HG03175 (cell line): ENCODE measurements around the gene HAPLN1.

Source experiments
- ATAC-seq: cut with Tn5 transposase; IDR thresholded peaks from one replicate; pipeline ENCODE4 v1.9.1; 2021; ENCODE audit warnings: mild to moderate bottlenecking, moderate library complexity; ENCODE audit not compliant: unreplicated experiment

HAPLN1 gene

DNA sequence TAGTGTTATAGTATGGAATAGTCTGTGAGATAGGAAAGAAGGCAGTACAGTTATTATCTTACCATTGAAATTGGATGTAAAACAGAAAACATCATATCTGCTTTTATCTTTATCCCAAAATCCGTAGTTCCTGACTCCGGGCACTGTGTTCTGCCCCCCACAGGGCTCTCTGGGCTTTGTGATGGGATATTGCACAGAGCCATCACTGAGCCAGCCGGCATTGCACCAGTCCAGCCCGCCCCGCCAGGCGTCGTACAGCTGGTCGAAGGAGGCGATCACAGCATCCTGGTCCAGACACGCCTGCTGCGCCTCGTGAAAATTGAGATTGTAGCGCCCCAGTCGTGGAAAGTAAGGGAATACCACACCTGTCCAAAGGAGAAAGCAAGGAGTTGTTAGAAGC, 76.4 kb downstream of the HAPLN1 start:
- ATAC-seq: no peak

DNA sequence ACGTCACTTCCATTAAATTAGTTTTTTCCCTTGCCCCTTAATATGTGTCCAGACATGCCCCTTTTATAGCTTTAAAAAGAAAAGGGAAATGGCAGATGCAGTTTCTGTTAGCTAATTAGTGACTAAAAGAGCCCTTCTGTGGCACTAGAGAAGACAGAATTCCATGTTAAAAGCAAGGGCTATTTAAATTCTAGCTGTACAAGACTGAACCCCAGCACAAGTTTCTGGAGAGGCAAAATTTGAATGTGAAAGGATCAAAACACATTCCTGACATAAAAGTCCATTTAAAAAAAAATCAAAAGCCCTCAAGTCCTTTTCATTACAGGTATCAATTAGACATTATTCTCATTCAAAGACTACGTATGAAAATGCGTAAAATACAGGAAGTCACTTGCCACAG, 78.7 kb downstream of the HAPLN1 start:
- no peak for ATAC-seq

DNA sequence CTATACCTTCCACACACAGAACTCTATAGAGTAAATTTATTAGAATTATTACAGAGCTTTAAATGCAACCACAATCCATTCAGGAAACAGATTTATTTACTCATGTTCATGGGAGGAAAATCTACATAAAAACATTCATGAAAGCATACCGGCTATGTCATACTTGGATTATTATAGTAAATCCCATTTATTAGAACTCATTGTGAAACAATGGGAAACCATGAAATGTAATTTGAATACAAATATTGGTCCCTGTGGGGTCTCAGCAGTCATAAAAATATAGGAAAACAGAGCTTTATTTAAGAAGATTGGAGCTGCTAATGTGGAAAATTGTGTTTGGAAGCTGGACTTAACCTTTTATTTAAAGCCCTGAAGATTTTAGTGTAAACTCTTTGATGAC, 80.7 kb downstream of the HAPLN1 start:
- no peak for ATAC-seq

DNA sequence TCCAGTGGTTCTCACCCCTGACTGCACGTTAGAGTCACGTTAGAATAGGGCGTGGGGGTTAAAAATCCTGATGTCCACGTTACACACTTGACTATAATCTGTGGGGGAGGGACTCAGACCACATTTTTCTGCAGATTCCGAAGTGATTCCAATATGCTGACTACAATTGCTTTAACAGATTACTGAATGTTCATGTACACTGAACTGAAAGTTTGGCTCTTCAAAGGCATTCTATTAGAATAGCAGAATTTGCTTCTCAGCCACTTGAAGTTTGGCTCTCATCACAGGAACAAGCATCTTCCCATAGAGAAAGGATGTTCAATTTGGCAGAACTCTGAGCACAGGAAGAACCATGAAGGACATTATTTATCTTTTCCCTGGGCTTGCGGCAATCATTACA, 84.5 kb downstream of the HAPLN1 start:
- ATAC-seq: no peak

DNA sequence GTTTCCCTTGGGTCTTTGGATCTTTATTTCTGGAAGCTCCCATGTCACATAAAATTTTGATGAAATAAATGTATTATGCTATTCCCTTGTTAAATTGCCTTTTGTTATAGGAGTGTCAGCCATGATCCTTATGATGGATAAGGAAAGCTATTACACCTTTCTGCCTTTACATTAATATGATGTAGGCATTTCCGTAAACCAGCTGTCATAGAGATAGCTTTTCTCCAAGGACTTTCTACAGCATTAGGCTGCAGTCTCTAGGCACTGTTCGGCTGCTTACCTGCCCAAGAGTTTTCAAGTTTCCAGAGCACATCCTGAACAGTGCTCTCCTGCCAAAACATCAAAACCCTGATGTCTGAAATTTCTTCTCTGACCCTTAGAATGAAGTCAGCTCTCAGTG, 87.4 kb downstream of the HAPLN1 start:
- no peak for ATAC-seq

DNA sequence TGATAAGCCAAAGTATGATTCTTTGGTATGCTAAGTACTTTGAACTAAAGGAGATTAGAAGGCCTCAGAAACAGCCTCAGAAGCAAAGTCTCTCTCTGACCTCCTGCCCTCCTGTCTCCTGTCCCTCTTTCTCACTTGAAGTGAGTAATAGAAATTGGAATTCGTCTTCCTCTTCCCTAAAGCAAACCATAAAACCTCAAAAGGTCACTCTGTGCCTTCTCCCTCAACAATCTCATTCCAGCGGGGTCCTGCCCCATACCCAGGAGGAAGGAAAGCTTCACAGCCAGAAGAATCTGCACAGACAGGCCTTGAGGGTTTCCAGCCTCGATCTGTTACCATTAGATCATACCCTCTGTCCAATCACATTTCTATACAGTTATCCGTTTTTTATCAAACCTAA, 87.8 kb downstream of the HAPLN1 start:
- no peak for ATAC-seq

DNA sequence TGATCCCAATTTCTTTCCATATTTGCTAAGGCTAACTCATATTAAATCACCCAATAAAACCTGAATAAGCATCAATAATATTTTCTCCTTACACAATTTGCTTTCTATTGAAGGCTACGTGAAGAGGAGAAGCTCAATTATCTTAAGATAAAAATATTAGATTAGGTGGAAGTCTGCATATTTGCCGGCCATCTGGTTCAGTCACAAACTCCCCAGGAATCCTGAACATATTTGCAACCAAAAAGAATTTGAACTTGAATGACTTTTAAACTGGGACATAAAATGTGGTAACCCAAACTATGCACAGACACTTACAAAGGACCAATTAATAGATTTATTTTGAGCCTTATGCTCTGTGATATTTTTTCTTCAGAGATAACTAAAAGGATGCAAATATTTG, 92.3 kb downstream of the HAPLN1 start:
- no peak for ATAC-seq

DNA sequence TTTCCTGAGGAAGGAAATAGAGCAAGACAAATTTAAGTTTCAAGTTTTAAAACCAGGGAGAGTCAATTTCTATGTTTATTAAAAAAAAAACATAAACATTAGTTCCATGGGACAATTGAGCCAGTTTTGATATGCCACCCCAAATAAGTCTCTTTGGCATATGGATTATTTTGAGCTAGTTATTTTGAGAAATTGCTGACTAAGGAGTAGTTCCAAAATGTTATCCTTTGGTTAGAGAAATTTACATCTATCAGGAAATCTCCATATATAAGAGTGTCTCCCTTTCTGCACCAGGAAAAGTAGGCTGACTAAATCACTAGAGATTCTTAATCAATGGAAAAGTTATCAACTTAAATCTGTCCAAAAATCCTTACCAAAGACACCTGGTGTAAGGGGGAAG, 105.8 kb downstream of the HAPLN1 start:
- ATAC-seq: no peak

DNA sequence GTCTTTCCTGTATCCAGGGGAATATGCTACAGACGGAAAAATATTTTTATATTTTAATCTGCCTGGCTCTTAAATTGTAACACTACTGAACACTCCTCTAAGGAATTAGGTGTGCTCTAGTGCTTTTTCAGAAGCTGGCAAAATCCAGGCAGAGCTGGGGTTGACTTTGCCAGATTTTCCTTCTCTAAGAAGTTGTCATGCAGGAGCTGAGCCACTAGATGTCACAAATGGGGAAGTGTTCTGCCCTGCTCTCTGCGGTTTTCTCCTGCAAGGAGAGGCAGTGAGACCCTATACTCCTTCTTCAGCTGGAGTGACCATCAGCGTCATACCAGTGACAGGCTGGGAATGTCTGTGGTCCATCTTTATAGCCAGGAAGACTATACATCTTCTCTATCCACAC, 112.5 kb downstream of the HAPLN1 start:
- peak; percentile 61 for ATAC-seq

DNA sequence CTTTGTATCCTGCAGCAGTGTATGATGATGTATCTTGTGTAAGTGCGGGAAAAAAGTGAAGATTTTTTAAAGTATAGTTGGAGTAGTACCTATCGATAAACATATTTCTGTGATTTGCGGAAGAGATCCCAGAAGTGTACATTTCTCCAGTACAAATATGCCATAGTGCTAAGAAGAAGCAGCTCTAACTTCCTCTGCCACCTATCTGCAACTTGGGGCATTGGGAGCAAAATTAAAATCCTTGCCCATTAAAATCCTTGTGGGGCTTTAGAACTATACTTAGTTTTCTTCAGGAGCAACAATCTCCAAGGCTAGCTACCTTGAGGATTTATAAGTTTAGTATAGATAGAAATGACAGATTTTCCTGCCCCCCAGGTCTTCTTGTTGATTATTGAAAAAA, 125.4 kb downstream of the HAPLN1 start:
- ATAC-seq: no peak

DNA sequence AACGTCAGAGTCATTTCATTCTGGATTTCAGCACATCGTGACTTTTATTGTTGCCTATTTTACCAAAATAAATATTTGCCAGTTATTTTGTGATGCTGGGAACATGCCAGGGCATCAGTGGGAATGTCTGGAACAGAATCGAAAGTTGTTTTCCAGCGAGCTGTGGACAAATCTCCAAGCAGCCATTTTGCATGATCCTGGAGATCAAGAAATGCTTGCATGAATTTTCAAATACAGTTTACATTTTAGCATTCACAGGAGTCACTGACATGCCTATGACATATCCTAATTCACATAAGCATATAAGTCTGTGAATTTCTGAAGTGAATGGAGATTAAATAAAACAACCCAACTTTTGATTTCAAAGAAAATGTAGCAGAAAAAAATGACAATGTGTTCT, 129.7 kb downstream of the HAPLN1 start:
- no peak for ATAC-seq

DNA sequence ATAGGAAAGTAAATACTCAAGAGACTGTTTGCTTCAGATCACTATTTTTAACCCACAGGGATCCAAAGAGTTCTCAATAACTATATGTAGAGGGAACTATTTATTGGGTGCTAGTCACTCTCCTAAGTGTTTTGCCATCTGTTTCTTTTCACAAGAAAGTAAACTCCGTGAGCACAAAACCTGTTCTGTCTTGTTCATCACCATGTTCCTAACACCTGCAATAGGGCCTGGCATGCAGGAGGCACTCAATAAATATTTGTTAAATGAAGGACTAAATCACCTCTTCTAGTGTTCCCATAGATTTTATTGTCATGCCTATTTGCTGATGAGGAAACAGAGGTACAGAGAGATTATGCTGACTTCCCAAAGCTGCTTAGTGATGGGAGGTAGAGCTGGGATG, 130.9 kb downstream of the HAPLN1 start:
- ATAC-seq: no peak
